ENCODE measurements around the gene MLEC.
"Not testable (repeated sequence)": the region's sequence is repeated elsewhere in the genome, so short reads cannot be mapped to it uniquely, and the experiment has no call there.

Gene MLEC

DNA sequence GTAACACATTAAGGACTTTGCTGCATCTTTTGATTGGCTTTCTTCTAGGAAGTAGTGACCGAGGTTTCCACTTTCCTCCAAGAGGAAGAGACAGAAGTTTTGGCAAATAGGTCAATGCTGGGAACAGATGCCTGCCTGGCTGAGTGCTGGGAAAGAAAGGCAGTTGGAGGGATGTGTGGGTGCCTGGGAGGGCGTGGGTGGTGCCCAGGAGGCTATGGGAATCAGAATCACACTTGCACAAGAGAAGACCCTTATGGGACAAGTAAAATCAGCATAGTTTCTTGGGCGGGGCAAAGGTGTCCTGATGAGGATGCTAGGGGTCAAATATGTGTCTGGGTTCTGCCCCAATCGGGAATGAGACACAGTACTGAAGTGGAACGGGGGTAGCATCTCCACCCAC lies 37.8 kb downstream of the MLEC start:
- TF ChIP-seq, protein P1, sequence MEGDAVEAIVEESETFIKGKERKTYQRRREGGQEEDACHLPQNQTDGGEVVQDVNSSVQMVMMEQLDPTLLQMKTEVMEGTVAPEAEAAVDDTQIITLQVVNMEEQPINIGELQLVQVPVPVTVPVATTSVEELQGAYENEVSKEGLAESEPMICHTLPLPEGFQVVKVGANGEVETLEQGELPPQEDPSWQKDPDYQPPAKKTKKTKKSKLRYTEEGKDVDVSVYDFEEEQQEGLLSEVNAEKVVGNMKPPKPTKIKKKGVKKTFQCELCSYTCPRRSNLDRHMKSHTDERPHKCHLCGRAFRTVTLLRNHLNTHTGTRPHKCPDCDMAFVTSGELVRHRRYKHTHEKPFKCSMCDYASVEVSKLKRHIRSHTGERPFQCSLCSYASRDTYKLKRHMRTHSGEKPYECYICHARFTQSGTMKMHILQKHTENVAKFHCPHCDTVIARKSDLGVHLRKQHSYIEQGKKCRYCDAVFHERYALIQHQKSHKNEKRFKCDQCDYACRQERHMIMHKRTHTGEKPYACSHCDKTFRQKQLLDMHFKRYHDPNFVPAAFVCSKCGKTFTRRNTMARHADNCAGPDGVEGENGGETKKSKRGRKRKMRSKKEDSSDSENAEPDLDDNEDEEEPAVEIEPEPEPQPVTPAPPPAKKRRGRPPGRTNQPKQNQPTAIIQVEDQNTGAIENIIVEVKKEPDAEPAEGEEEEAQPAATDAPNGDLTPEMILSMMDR (conservative IDR thresholded peaks at IDR 0.05; ENCODE audit: control insufficient read depth, insufficient read depth, low read depth, low read length) = no peak
- H3K4me3 ChIP-seq (ENCODE audit: control insufficient read depth, low read depth, low read length) = no peak overlapping the region
- DNase-seq (ENCODE audit: low read depth) = no peak

DNA sequence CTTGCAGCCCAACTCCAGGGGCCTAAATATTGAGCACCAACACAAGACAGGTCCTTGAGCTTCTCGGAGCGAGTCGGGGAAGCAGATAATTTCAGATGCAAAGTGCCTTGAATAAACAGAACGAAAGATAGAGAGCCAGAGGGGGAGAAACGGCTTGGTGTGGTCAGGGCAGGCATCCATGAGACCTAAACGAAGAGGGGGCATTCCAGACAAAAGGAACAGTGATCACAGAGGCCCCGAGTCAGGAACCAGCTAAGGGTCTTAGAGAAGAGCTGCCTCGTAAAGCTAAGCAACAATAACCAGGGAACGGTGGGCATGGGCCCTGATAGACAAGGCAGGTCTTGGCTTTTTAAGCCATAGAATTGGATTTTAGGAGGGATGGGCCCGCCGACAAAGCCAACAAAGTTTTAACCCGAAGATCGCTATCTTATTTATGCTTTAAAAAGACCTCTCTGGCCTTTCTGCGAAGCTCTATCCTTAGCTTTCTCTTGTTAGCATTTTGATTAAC lies 38.3 kb downstream of the MLEC start:
- TF ChIP-seq, protein P1 (conservative IDR thresholded peaks at IDR 0.05; ENCODE audit: control insufficient read depth, insufficient read depth, low read depth, low read length) = no peak
- peak overlapping the region; percentile 62 for H3K4me3 ChIP-seq (ENCODE audit: control insufficient read depth, low read depth, low read length)
- DNase-seq (ENCODE audit: low read depth) = no peak

DNA sequence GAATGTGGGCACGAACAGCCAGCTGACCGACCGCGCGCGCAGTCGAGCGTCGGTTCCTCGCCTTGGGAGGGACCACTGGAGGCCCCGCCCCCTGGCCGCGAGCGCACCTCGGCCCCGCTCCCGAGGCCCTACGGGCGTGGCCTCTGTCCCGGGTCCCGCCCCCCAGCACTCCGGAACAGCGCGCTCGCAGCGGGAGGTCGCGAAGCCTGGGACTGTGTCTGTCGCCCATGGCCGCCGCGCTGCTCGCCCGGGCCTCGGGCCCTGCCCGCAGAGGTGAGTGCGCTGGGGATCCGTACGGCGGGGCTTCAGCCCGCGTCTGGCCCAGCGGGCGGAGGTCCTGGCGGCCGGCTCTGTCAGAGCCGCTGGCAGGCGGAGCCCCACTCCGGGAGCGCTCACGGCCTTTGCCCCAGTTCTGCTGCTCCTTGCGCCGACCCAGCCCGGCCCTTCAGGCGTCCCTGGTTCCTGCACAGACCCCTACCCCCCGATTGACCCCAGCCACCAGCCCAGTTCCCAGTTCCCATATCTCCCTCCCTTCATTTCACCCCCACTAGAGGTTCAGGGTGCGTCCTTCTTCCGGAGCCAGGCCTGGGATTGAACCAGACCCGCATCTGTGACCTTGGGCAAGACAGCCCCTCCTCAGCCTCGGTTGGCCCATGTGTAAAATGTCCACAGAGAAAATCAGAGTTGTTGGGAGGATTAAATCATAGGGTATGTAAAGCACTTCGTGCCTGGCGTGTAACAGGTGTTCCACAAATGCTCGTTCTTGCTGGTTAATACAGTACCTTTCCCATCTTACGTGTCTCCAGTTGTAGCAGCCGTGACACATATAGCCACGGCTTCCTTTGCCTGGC lies 38.9 kb downstream of the MLEC start, which contains the start of gene ACADS:
ACADS (plus strand) TSS at position 168 of the 851 bp plus-strand sequence; CDS start at position 228, 60 bp downstream.
- peak; percentile 70 for DNase-seq (ENCODE audit: low read depth)
- peak within 1 kb of the TSS; percentile 62 for H3K4me3 ChIP-seq (ENCODE audit: control insufficient read depth, low read depth, low read length)
- TF ChIP-seq, protein P1 (conservative IDR thresholded peaks at IDR 0.05; ENCODE audit: control insufficient read depth, insufficient read depth, low read depth, low read length) = no peak

DNA sequence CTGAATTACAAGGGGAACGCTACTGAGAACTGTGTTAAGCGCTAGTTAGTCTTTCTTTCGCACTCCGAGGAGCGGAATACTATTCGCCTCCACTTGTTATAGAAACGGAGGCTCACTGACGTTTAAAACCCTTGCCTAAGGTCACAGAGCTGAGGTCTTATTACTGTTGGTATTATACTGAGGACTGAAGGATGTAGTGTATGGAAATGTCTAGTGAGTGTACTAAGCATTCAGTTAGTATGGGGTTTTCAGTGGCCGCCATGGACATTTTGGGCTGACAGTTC lies 39.5 kb downstream of the MLEC start:
- DNase-seq (ENCODE audit: low read depth) = no peak
- no peak overlapping the region for H3K4me3 ChIP-seq (ENCODE audit: control insufficient read depth, low read depth, low read length)
- TF ChIP-seq, protein P1 (conservative IDR thresholded peaks at IDR 0.05; ENCODE audit: control insufficient read depth, insufficient read depth, low read depth, low read length) = no peak

DNA sequence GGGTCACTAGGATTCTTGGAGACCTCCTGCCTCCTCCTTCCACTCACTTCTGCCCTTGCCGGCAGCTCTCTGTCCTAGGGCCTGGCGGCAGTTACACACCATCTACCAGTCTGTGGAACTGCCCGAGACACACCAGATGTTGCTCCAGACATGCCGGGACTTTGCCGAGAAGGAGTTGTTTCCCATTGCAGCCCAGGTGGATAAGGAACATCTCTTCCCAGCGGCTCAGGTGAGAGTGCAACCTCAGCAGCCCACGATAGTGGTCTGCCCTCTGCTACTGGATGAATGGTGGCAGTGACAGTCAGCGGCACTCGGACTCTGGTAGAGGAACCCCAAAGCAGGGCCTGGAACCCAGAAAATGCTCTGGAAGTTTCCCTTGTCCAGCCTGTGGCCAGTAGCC lies 40.0 kb downstream of the MLEC start:
- no peak overlapping the region for H3K4me3 ChIP-seq (ENCODE audit: control insufficient read depth, low read depth, low read length)
- no peak for DNase-seq (ENCODE audit: low read depth)
- TF ChIP-seq, protein P1 (conservative IDR thresholded peaks at IDR 0.05; ENCODE audit: control insufficient read depth, insufficient read depth, low read depth, low read length) = no peak

DNA sequence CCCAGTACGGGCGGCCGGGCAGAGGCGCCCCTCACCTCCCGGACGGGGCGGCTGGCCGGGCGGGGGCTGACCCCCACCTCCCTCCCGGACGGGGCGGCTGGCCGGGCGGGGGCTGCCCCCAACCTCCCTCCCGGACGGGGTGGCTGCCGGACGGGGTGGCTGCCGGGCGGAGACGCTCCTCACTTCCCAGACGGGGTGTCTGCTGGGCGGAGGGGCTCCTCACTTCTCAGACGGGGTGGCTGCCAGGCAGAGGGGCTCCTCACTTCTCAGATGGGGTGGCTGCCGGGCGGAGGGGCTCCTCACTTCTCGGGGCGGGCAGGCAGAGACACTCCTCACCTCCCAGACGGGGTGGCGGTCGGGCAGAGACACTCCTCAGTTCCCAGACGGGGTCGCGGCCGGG lies 45.2 kb downstream of the MLEC start:
- DNase-seq (ENCODE audit: low read depth); H3K4me3 ChIP-seq (ENCODE audit: control insufficient read depth, low read depth, low read length): not testable (repeated sequence)

DNA sequence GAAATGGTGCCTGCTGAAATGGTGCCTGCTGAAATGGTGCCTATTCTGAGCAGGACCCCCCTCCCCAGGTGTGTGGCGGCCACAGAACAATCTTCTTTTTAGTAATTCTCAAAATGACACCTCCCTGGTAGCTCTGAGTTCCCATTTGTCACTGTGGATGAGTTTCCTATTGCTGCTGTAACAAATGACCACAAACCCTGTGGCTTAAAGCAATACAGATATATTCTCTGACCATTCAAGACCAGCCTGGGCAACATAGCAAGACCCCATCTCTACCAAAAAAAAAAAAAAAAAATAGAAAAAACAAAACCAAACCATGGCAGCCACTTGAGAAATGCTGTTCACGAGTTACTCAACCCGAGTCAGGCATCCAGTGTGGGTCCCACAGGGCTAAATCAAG lies 46.6 kb downstream of the MLEC start:
- DNase-seq (ENCODE audit: low read depth) = no peak
- TF ChIP-seq, protein P1 (conservative IDR thresholded peaks at IDR 0.05; ENCODE audit: control insufficient read depth, insufficient read depth, low read depth, low read length) = no peak
- H3K4me3 ChIP-seq (ENCODE audit: control insufficient read depth, low read depth, low read length) = no peak overlapping the region
